ENCODE results near the gene SGSM1. TPM values are rescaled to one million over a fixed set of nuclear protein-coding genes. Genes with fewer than 3 reads are reported as not detected.

Gene SGSM1
- total and polyA plus RNA-seq, 4 donors = 0.57 to 4.5 (median 2.7) TPM

GRCh38 chr22:24952837-24953383 lies 146.9 kb downstream of the SGSM1 start:
- Histone ChIP-seq H3K4me3 (peak overlapping the region; percentile 63), H3K9ac (ENCODE audit: insufficient read depth in 1 of 2, low read length in 2 of 2) (peak overlapping the region in 1 of 2 donors; percentile 55), H3K27me3 (ENCODE audit: control insufficient read depth in 3 of 3, insufficient read depth in 3 of 3, low read length in 2 of 3) (peaks cover 0 to 25% (median 3%) of the 10 kb centered on the region in 3 donors), H3K36me3 (ENCODE audit: control insufficient read depth in 4 of 4, insufficient read depth in 4 of 4, low read length in 4 of 4) (no peaks in the 10 kb centered on the region), H3K9me3 (ENCODE audit: control insufficient read depth in 4 of 4, insufficient read depth in 3 of 4, low read length in 3 of 4) (no peaks in the 10 kb centered on the region), H3K4me1 (ENCODE audit: control insufficient read depth in 5 of 5, insufficient read depth in 5 of 5, low read length in 5 of 5) (peaks cover 0 to 24% (median 0%) of the 10 kb centered on the region in 5 donors), H3K27ac (ENCODE audit: low read depth in 1 of 2, low read length in 1 of 2) (peak overlapping the region; percentile 34 to 93)
- WGBS, 2 donors = 0 to 1% methylated on average over 31 to 35 of the region's 35 CpGs
- TF ChIP-seq CTCF (IDR thresholded peaks at IDR 0.05; ENCODE audit: control extremely low read depth, extremely low read depth) = no peak
- DNase-seq (peak; percentile 33 to 47 (median 39)), ATAC-seq (ENCODE audit: insufficient read depth, low FRiP score) (peak; percentile 16)

- H3K4me1 ChIP-seq (ENCODE audit: control insufficient read depth in 5 of 5, insufficient read depth in 5 of 5, low read length in 5 of 5) = peaks cover 0 to 24% (median 0%) of the 10 kb centered on the region in 5 donors
- no peak for TF ChIP-seq CTCF (IDR thresholded peaks at IDR 0.05; ENCODE audit: control extremely low read depth, extremely low read depth)
- H3K27ac ChIP-seq (ENCODE audit: low read depth in 1 of 2, low read length in 1 of 2) = peak overlapping the region; percentile 34 to 93
- peak overlapping the region; percentile 63 for H3K4me3 ChIP-seq
- no peaks in the 10 kb centered on the region for H3K9me3 ChIP-seq (ENCODE audit: control insufficient read depth in 4 of 4, insufficient read depth in 3 of 4, low read length in 3 of 4)
- H3K27me3 ChIP-seq (ENCODE audit: control insufficient read depth in 3 of 3, insufficient read depth in 3 of 3, low read length in 2 of 3) = peaks cover 0 to 25% (median 3%) of the 10 kb centered on the region in 3 donors
- DNase-seq = no peak
- WGBS, 2 donors = 6 to 15% methylated on average over 26 to 47 of the region's 47 CpGs
- peak overlapping the region in 1 of 2 donors; percentile 55 for H3K9ac ChIP-seq (ENCODE audit: insufficient read depth in 1 of 2, low read length in 2 of 2)
- no peaks in the 10 kb centered on the region for H3K36me3 ChIP-seq (ENCODE audit: control insufficient read depth in 4 of 4, insufficient read depth in 4 of 4, low read length in 4 of 4)
- peak; percentile 9 for ATAC-seq (ENCODE audit: insufficient read depth, low FRiP score)
Observed at GRCh38 chr22:24953384-24954113, 147.5 kb downstream of the SGSM1 start.

GRCh38 chr22:24954114-24954463 lies 148.1 kb downstream of the SGSM1 start:
- Histone ChIP-seq H3K27me3 (ENCODE audit: control insufficient read depth in 3 of 3, insufficient read depth in 3 of 3, low read length in 2 of 3) (peaks cover 0 to 25% (median 3%) of the 10 kb centered on the region in 3 donors), H3K9ac (ENCODE audit: insufficient read depth in 1 of 2, low read length in 2 of 2) (no peak overlapping the region), H3K9me3 (ENCODE audit: control insufficient read depth in 4 of 4, insufficient read depth in 3 of 4, low read length in 3 of 4) (no peaks in the 10 kb centered on the region), H3K4me3 (no peak overlapping the region), H3K4me1 (ENCODE audit: control insufficient read depth in 5 of 5, insufficient read depth in 5 of 5, low read length in 5 of 5) (peaks cover 0 to 24% (median 0%) of the 10 kb centered on the region in 5 donors), H3K27ac (ENCODE audit: low read depth in 1 of 2, low read length in 1 of 2) (peak overlapping the region in 1 of 2 donors; percentile 93), H3K36me3 (ENCODE audit: control insufficient read depth in 4 of 4, insufficient read depth in 4 of 4, low read length in 4 of 4) (no peaks in the 10 kb centered on the region)
- DNase-seq = no peak
- TF ChIP-seq CTCF (IDR thresholded peaks at IDR 0.05; ENCODE audit: control extremely low read depth, extremely low read depth) = no peak
- ATAC-seq (ENCODE audit: insufficient read depth, low FRiP score) = no peak
- WGBS, 2 donors = 37 to 38% methylated on average over 4 of the region's 4 CpGs

Measured in lung (tissue), 12 donors.